Ectodermal cell (in vitro differentiated cells): Measurements from ENCODE around the gene SPEG.

Source experiments
- H3K27ac ChIP-seq: 2 replicates; pipeline ENCODE4 v1.7.0; 2013; ENCODE audit warnings: mild to moderate bottlenecking, low read depth, low read length; ENCODE audit not compliant: insufficient read depth, poor library complexity, severe bottlenecking
- H3K27me3 ChIP-seq: 2 replicates; pipeline ENCODE4 v1.7.0; 2013; ENCODE audit warnings: mild to moderate bottlenecking, low read length; ENCODE audit not compliant: insufficient read depth, control insufficient read depth, poor library complexity, severe bottlenecking
- H3K36me3 ChIP-seq: one replicate; pipeline ENCODE4 v1.7.0; 2013; ENCODE audit warnings: low read length; ENCODE audit not compliant: control insufficient read depth, insufficient read depth
- H3K4me1 ChIP-seq: one replicate; pipeline ENCODE4 v1.7.0; 2013; ENCODE audit warnings: low read length; ENCODE audit not compliant: control insufficient read depth, insufficient read depth
- H3K4me3 ChIP-seq: 2 replicates; pipeline ENCODE4 v1.7.0; 2013; ENCODE audit warnings: low read depth, low read length, control low read depth; ENCODE audit not compliant: insufficient read depth
- H3K9me3 ChIP-seq: 2 replicates; pipeline ENCODE4 v1.7.0; 2013; ENCODE audit warnings: mild to moderate bottlenecking, low read length, moderate library complexity; ENCODE audit not compliant: control insufficient read depth
- WGBS, 2 experiments: methylation state at CpG; one replicate each; pipeline ENCODE4 v1.1.7; 2013; ENCODE audit warnings: missing lambda C conversion rate in 2 of 2; 5-methylcytosine and 5-hydroxymethylcytosine counted together

The SPEG gene

DNA sequence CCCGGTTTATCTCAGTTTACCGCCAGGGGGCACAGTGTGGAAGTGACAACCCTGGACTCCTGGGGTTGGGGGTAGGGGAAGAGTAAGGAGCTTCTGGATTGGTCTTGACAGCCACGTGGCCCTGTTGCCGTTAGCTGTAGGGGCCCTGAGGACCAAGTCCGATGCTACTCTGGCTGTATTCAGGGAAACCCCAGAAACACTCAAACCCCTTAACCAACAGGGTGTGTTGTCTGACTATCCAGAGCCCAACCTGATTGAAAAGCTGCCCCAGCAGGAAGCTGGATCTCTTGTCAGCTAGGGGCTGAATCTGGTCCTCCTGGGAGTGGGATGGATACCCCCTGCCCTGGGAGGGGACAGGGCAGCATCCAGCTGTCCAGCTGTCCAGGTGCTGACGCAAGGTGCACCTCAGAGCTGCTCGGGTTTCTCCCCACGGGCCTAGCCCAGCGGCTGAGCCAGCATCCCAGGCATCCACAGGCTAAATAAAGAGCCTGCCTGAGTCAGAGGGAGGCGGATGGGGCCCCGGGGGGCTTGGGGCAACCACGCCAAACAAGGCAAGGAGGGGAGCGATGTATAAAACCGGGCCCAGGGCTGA, 61.0 kb downstream of the SPEG start:
- H3K27me3 ChIP-seq = peaks cover 61% of the 10 kb centered on the region
- H3K27ac ChIP-seq = no peak overlapping the region

DNA sequence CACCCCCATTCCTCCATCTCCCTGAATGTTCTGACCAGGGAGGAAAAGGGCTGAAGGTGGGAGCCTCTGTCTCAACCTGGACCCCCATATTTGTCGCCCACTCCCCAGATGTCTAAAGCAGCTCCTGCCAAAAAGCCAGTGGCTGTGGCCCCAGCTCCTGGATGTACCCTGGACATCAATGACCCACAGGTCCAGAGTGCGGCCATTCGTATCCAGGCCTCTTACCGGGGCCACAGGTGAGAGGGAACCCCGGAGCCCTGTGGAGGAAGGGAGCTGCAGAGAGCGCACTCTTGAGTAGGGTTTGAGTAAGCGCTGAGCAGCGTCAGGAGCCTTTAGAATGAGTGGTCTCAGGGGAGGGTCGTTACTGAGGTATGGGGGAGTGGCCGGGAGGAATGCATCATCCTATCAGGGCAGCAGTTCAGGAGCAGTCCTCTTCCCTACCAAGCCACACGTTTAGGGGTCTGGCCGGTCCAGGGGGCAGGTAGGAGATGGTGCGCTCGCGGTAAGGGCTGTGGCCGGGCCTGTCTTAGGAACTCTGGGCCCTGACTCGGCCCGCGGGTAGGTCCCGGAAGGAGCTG, 61.7 kb downstream of the SPEG start:
- H3K4me1 ChIP-seq = peaks cover 20% of the 10 kb centered on the region
- H3K9me3 ChIP-seq = no peaks in the 10 kb centered on the region
- H3K36me3 ChIP-seq = no peaks in the 10 kb centered on the region
- WGBS, 2 experiments = 28 to 29% methylated on average over 20 of the region's 20 CpGs
- H3K27ac ChIP-seq = no peak overlapping the region
- peaks cover 61% of the 10 kb centered on the region for H3K27me3 ChIP-seq
- H3K4me3 ChIP-seq = no peak overlapping the region

More for the DNA sequence above, 61.0 kb downstream of the SPEG start:
- no peaks in the 10 kb centered on the region for H3K36me3 ChIP-seq
- WGBS, 2 experiments = 32 to 33% methylated on average over 14 of the region's 14 CpGs
- peaks cover 20% of the 10 kb centered on the region for H3K4me1 ChIP-seq
- H3K9me3 ChIP-seq = no peaks in the 10 kb centered on the region
- H3K4me3 ChIP-seq = no peak overlapping the region

DNA sequence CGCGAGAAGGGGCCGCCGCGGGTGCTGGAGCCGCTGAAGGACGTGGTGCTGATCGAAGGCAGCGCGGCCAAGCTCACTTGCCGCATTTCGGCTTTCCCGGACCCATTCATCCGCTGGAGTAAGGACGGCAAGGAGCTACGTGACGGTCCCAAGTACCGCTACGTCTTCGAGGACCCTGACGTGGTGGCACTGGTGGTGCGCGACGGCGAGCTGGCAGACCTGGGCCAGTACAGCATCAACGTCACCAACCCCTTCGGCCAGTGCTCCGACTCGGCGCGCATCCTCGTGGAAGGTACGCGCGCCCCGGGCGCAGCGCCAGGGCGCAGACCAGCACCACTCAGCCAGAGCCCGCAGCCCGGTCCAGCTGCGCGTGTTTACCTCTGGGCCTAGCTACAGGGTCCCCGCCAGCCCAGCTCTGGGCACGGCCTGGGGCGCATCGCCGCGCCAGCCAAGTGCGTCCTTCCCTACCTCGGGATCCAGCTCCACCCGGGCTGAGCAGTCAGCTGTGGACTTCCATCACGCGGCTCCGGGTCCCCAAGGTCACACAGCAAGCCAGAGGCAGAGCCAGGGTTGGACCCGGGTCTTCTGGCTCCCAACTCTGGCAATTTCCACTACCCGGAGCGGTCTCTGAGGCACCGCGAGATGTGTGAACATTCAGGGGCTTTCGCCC, 62.3 kb downstream of the SPEG start:
- Histone ChIP-seq H3K4me1 (peaks cover 20% of the 10 kb centered on the region), H3K36me3 (no peaks in the 10 kb centered on the region), H3K27me3 (peaks cover 61% of the 10 kb centered on the region), H3K9me3 (no peaks in the 10 kb centered on the region), H3K27ac (no peak overlapping the region), H3K4me3 (no peak overlapping the region)
- 18 to 20% methylated on average over 61 of the region's 61 CpGs for WGBS, 2 experiments

DNA sequence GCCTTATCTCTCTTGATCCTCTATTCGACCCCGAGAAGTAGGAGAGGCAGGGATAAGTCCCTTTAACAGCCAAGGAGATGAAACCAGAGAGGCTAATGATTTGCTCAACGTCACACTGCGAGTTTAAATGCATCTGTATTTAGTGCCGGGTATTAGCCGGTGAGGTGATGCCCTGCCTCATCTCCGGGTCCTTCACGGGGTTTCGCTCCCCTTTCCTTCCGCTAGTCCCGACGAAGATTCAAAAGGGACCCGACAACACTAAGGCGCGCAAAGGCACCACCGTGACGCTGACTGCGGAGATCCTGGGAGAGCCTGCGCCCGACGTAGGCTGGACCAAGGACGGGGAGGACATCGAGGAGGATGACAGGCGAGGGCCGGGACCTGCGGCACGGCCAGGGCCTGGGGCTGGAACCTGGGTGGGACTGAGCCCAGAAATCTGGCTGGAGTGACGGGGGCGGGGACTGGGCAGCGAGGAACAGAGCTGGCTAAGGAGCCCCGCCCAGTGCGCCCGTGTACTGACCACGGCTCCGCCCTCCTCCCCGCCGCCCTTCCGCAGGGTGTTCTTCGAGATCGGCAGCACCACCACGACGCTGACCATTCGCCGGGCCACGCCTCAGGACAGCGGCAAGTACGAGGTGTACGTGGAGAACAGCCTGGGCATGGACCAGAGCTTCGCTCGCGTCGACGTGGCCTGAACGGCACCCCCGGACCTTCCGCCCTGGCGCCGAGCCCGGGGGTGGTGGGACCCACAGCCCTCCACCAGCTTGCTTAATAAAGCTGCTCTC, 63.0 kb downstream of the SPEG start:
- Histone ChIP-seq H3K27ac (no peak overlapping the region), H3K36me3 (no peaks in the 10 kb centered on the region), H3K4me1 (peaks cover 20% of the 10 kb centered on the region), H3K9me3 (no peaks in the 10 kb centered on the region), H3K27me3 (peaks cover 56% of the 10 kb centered on the region), H3K4me3 (peak overlapping the region; percentile 51)
- 4 to 5% methylated on average over 59 of the region's 59 CpGs for WGBS, 2 experiments

DNA sequence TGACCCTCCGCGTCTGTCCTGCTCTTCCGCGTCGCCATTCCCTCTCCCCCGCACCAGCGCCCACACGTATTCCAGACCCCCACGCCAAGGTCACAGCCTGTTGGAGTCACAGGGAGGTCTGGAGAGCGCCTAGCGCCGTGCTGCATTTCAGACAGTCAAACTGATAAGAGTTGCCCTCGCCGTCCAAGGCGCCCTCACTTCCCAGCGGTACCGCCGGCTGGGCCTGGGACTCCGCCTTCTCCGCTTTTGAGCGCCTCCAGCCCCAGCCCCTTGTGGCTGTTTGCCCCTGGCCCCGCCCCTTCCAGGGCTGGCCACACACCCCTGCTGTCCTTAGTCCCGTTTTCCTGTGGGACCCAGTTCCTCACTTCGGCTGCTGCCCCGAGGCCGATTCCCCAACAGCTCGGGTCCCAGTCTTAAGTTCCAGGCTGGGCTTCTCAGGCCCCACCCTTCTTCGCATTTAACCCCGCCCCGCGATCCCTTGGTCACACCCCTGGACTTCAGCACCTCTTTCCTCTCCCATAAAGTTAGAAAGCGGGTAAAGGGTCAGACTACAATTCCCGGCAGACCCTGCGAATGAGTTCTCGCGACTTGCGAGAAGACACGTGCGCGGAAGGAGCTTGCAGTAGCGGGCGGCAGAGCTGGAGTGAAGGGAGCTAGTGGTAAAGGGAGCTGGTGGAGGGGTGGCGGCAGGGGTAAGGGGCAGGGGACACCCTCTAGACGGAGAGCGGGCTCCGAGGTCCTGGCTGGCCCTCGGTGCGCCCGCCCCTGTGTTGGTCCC, 63.8 kb downstream of the SPEG start, which contains the start of gene GMPPA:
Gene GMPPA (plus strand): TSS at position 612 of the 778 bp plus-strand sequence. CDS start 1,085 bp downstream, outside the sequence.
- Histone ChIP-seq H3K4me1 (peaks cover 20% of the 10 kb centered on the region), H3K27ac (no peak within 1 kb of the TSS), H3K9me3 (no peaks in the 10 kb centered on the region), H3K4me3 (peak within 1 kb of the TSS; percentile 51), H3K36me3 (no peaks in the 10 kb centered on the region), H3K27me3 (peaks cover 50% of the 10 kb centered on the region)
- WGBS, 2 experiments = 0% methylated on average over 49 of the region's 49 CpGs

DNA sequence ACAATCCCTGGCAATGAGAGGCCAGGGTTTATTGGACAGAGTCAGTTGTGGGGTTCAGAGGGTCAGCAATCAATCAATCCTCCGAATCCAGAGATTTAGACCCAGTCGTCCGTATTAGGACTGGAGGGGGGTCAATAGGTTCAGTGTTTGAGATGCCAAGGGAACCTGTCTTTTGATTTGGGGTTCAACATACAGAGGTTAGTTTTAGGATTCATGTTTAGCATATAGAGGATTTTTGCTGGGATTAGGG, 64.3 kb downstream of the SPEG start:
- H3K9me3 ChIP-seq = no peaks in the 10 kb centered on the region
- H3K36me3 ChIP-seq = no peaks in the 10 kb centered on the region
- H3K4me3 ChIP-seq = peak overlapping the region; percentile 51
- 6 to 9% methylated on average over 3 of the region's 3 CpGs for WGBS, 2 experiments
- H3K4me1 ChIP-seq = peaks cover 20% of the 10 kb centered on the region
- peaks cover 45% of the 10 kb centered on the region for H3K27me3 ChIP-seq
- H3K27ac ChIP-seq = no peak overlapping the region

DNA sequence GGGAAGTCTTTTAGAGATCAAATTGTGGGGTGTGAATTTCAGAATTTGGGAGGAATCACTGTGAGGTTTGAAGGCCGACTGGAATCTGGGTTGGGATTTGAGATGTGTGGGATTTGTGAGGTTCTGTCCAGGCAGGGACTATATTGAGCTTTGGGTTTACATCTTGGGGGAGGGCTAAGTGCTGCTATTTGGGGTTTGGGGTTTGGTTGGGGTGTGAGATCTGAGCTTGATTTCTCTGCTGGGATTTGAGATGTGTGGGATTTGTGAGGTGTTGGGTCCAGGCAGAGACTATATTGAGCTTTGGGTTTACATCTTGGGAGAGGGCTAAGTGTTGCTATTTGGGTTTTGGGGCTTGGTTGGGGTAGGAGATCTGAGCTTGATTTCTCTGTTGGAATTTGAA, 64.9 kb downstream of the SPEG start:
- peak overlapping the region; percentile 51 for H3K4me3 ChIP-seq
- H3K36me3 ChIP-seq = no peaks in the 10 kb centered on the region
- no peaks in the 10 kb centered on the region for H3K9me3 ChIP-seq
- 83 to 89% methylated on average over 1 of the region's 1 CpG for WGBS, 2 experiments
- no peak overlapping the region for H3K27ac ChIP-seq
- H3K27me3 ChIP-seq = peaks cover 39% of the 10 kb centered on the region
- H3K4me1 ChIP-seq = peaks cover 20% of the 10 kb centered on the region

DNA sequence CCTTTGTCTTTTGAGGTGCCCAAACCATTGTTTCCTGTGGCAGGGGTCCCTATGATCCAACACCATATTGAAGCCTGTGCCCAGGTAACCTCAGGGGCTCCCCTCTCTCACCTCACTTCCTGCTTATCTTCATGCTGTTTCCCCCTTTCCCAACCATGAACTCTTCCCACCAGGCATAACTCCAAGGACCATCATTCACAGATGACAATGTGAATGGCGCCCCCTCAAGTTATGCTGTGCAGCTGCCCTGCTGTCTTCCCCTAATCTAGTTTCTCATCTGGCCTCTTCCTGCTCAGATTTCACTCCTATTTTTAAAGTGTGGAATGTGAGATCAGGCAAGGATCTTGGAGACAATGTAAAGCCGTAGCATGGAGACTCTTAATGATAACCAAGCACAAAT, 65.5 kb downstream of the SPEG start:
- Histone ChIP-seq H3K27me3 (peaks cover 34% of the 10 kb centered on the region), H3K9me3 (no peaks in the 10 kb centered on the region), H3K27ac (no peak overlapping the region), H3K4me3 (no peak overlapping the region), H3K4me1 (peaks cover 20% of the 10 kb centered on the region), H3K36me3 (no peaks in the 10 kb centered on the region)
- WGBS, 2 experiments = 91 to 95% methylated on average over 2 of the region's 2 CpGs

DNA sequence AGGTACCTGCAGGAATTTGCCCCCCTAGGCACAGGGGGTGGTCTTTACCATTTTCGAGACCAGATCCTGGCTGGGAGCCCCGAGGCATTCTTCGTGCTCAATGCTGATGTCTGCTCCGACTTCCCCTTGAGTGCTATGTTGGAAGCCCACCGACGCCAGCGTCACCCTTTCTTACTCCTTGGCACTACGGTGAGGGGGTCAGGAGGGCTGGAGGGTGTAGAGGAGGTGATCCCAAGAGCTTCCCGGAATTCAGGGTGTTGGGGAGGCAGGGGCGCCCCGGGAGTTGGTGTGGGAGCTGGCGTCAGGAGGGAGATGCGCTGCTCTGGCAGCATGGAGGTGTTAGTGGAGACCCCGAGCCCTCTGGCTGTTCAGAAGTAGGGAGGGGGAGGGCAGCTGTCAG, 67.2 kb downstream of the SPEG start:
- Histone ChIP-seq H3K36me3 (no peaks in the 10 kb centered on the region), H3K4me3 (no peak overlapping the region), H3K4me1 (peaks cover 21% of the 10 kb centered on the region), H3K27ac (no peak overlapping the region), H3K9me3 (no peaks in the 10 kb centered on the region), H3K27me3 (peaks cover 16% of the 10 kb centered on the region)
- 93% methylated on average over 14 of the region's 14 CpGs for WGBS, 2 experiments
